ENCODE results near the gene SMR3B.

The SMR3B gene

GRCh38 chr4:70382691-70383181 is at the start of gene SMR3B:
Gene SMR3B (plus strand): TSS chr4:70383131. CDS start chr4:70384511, 1,380 bp downstream.
- DNase-seq, result no peak

GRCh38 chr4:70334681-70335080 is 48.2 kb upstream of the SMR3B start, which contains the start of gene CABS1:
Gene CABS1 (plus strand): TSS chr4:70334981. CDS start chr4:70335040, 59 bp downstream.
- no peak for DNase-seq

GRCh38 chr4:70336043-70336442 is 46.9 kb upstream of the SMR3B start:
- DNase-seq, result no peak

- DNase-seq, result no peak
Observed at GRCh38 chr4:70337886-70338420, 45.0 kb upstream of the SMR3B start.

GRCh38 chr4:70356185-70356584 is 26.7 kb upstream of the SMR3B start:
- no peak for DNase-seq

GRCh38 chr4:70359115-70359661 is 23.7 kb upstream of the SMR3B start:
- no peak for DNase-seq

- DNase-seq, result no peak
Observed at GRCh38 chr4:70360460-70360859, 22.5 kb upstream of the SMR3B start, which contains the start of gene SMR3A. Gene SMR3A (plus strand): TSS chr4:70360760. CDS start chr4:70362116, 1,356 bp downstream.

- DNase-seq, result no peak
Observed at GRCh38 chr4:70364002-70364401, 18.9 kb upstream of the SMR3B start.

- DNase-seq, result peak; percentile 1
Observed at GRCh38 chr4:70365479-70365878, 17.5 kb upstream of the SMR3B start.

- DNase-seq, result no peak
Observed at GRCh38 chr4:70367813-70368212, 15.1 kb upstream of the SMR3B start.

GRCh38 chr4:70371987-70372386 is 10.9 kb upstream of the SMR3B start:
- DNase-seq, result no peak

- DNase-seq, result no peak
Observed at GRCh38 chr4:70372760-70373159, 10.2 kb upstream of the SMR3B start.

GRCh38 chr4:70380578-70380977 is 2.4 kb upstream of the SMR3B start:
- DNase-seq, result peak; percentile 9

GRCh38 chr4:70392057-70392776 is 9.3 kb downstream of the SMR3B start:
- no peak for DNase-seq

- no peak for DNase-seq
Observed at GRCh38 chr4:70397580-70397979, 14.6 kb downstream of the SMR3B start, which contains the start of gene OPRPN. Gene OPRPN (plus strand): TSS chr4:70397940. CDS start chr4:70399286, 1,346 bp downstream.

GRCh38 chr4:70399319-70399718 is 16.4 kb downstream of the SMR3B start:
- DNase-seq, result no peak

GRCh38 chr4:70402762-70403161 is 19.8 kb downstream of the SMR3B start:
- no peak for DNase-seq

- DNase-seq, result no peak
Observed at GRCh38 chr4:70405765-70406164, 22.8 kb downstream of the SMR3B start.

- DNase-seq, result peak; percentile 31
Observed at GRCh38 chr4:70425306-70425705, 42.4 kb downstream of the SMR3B start.

GRCh38 chr4:70426789-70427188 is 43.9 kb downstream of the SMR3B start:
- no peak for DNase-seq

- DNase-seq, result no peak
Observed at GRCh38 chr4:70437197-70437596, 54.3 kb downstream of the SMR3B start.

Measured in NCI-H82 (cell line).